GM18907 (cell line): Measurements from ENCODE around the gene DCLK2.
"Not testable (repeated sequence)": the region's sequence is repeated elsewhere in the genome, so short reads cannot be mapped to it uniquely, and the experiment has no call there.

ENCODE experiments used
- ATAC-seq: cut with Tn5 transposase; IDR thresholded peaks from one replicate; pipeline ENCODE4 v1.9.1; 2021; ENCODE audit warnings: mild to moderate bottlenecking, moderate library complexity; ENCODE audit not compliant: unreplicated experiment

Gene DCLK2

DNA sequence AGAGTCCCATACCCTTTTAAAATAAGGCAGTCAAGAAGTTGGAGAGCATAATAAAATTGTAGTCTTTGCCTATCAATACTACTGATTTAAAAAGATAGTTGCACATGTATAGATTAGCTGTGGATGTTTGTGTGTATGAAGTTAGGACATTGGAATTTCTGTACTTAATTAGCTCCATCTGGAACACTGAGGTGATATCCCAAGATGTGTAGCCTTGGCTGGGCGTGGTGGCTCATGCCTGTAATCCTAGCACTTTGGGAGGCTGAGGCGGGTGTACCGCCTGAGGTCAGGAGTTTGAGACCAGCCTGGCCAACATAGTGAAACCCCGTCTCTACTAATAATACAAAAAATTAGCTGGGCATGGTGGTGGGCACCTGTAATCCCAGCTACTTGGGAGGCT, 119.0 kb downstream of the DCLK2 start:
- not testable (repeated sequence) for ATAC-seq

DNA sequence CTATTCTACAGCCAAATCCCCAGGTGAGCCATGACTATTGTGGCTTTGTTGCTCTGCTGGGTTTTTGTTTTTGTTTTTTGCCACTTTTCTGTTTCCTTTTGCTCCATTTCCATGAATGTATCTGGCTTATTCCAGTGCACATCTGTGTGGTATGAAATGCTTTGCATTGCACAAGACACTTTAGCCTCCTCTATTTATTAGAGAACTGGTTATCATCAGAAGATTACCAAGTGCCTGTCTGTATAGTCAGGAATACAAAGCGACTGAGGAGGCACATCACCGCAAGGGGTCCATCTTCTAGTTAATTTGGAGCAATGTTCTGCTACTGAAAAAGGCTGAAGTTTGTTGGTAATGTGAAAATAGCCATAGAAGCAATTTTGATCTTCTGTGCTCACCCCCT, 120.8 kb downstream of the DCLK2 start:
- ATAC-seq: no peak

DNA sequence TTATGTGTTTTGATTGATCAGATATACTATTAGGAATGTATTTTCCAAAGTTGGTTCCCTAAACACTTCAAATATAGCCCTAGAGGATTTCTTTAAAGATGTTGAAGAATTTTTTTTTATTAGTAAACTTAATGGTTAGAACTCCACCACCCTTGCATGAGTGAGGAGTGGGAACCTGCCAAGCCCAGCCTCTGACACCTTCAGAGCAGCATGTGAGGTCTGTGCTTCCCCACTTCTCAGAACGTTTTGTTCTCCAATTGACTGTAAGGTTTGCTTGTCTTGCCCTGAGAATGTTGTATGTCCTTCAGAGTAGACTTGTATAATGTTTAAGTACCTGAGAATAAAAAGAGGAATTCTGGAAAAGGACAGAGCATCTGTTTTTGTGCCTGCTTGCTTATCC, 126.8 kb downstream of the DCLK2 start:
- ATAC-seq: no peak

DNA sequence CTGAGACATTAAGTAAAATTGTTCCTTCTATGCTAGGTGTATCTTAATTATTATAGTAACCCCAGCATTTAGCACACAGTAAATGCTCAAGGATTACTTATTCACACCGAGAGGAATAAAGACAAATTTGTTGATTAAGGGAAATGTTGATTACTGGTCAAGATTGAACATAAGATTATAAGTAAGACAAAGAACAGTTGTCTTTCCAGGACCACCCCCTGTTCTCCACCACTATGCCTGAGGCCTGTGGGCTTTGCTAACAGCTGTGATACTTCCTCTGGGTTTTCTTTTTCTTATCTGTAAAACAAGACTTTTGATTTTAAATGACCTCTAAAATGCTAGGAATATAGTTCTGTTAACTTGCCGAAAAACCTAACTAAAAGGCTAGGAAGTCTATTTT, 128.0 kb downstream of the DCLK2 start:
- ATAC-seq: no peak

- ATAC-seq: no peak
Observed at GRCh38 chr4:150206954-150207353, 128.7 kb downstream of the DCLK2 start.

GRCh38 chr4:150207871-150208270, 129.6 kb downstream of the DCLK2 start:
- no peak for ATAC-seq

DNA sequence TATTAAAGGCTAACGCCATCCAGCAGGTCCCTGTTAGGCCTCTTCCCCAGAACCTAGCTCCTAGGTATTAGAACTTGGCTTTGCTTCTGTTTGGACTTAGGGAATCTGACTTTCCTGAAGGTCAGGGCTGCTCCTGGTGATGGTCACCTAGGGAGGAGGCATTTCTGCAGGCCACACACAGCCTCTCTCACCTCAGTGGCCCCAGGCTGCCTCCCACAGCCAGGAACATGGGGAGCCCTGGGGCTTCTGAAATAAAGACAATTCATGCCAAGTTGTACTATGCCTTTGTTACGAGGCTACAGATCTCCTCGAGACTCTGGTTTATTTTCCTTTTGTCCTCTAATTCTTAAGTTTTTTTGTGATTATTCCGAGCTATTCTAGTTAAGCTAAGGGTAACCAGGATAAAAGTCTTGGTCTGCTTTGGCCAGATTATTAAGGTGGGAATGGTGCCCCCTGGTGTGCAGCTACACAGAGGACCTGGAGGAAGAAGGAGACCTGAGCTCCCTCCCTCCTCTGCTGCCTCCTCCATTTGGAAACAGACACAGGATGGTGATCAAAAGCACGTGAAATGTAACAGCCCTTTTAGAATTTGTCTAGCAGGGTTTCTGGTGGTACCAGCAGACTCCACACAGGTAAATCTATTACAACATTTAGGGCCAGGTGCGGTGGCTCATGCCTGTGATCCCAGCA, 131.0 kb downstream of the DCLK2 start:
- ATAC-seq: no peak

DNA sequence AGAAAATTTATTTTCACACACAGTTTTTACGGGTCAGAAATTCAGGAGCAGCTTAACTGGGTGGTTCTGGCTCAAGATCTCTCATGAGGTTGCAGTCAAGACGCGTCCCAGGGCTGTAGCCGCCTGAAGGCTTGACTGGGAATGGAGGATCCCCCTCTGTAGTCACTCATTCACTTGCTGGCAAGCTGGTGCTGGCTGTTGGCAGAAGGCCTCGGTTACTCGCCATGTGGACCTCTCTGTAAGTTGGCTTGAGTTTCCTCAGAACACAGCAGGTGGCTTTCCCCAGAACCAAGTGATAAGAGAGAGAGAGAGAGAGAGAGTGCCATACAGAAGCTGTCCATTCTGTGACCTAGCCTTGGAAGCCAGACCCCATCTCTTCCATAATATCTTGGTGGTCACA, 132.8 kb downstream of the DCLK2 start:
- ATAC-seq: no peak

DNA sequence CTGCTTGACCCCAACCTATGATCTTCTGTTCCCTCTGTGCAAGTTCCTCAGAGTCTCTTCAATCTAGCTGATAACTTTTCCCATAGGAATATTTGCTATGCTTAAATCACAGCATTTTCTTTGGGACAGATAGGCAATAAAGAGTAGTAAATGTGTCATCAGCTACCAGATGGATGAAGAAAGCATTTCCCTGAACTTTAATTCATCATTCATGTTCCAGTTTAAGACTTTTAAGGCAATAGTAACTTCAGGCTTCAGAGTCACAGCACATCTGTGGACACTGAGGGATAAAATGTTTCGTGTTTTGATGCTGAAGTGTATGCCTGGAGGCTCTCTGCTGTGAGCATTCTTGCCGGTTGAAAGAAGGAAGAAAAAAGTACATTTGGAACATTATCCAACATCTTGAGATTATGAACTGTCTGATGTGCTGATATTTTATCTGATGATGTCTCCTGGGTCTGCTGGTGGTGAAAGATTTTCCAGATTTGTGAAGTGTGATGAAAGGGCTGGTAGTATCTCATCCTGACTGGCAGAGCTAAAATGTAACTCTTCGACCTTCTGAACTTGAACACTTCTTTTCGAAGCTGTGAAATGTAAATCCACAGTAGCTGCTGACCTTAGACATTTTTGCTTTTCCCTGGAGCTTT, 133.7 kb downstream of the DCLK2 start:
- ATAC-seq: no peak

- ATAC-seq: no peak
Observed at GRCh38 chr4:150212485-150212884, 134.2 kb downstream of the DCLK2 start.

- ATAC-seq: no peak
Observed at GRCh38 chr4:150212927-150213326, 134.7 kb downstream of the DCLK2 start.

DNA sequence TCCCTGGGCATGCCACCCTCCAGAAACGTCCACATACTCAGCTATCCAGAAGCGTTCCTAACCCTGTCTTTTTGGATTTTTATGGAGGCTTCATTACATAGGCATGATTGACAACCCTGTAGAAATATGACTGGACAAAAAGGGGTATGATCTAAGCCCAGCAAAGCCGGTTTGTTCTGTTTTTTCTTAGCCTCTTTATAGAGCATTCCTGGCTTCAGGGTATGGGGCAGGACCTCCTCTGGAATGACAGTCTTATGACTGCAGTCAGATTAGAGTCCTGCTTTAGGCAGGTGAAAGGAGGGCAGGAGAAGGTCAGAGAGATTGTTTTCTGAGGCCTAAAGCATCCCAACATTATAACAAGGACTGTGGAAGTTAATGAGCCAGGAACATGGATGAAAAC, 137.4 kb downstream of the DCLK2 start:
- no peak for ATAC-seq

DNA sequence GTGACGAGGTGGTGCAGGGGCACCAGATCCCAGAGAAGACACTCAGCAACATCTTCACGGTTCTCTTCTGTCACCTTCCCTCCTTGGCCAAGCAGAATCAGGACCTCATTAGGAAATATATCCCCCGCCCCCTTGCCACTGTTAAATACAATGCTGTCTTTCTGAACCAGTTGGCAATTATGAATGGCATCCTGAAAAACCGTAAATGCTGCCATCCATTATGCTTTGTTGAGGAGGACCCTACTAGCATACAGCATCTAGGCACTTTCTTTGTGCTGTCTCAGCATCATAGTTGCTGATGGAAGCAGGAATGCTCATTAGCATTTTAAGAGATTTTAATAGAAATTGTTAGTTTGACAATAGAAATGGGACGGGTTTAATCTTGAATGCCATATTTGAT, 138.5 kb downstream of the DCLK2 start:
- no peak for ATAC-seq

- no peak for ATAC-seq
Observed at GRCh38 chr4:150217192-150217591, 138.9 kb downstream of the DCLK2 start.

DNA sequence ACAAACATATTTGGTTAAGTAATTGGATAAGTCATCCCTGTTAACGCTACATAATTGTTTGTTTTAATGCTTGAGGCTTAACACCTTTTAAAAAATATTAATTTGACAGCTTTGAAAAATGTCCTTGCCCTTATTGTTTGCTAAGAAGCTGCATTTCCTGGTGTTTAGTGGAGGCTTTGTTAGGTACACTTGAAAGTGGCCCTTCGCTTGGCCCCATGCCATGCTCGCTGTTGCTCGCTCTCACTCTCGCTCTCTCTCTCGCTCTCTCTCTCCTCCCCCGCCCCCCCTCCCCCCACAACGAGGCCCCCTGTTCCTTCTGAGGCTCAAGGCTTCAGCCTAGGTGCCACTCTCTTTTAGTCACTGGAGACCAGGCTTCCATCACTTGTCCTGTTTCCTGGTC, 139.6 kb downstream of the DCLK2 start:
- ATAC-seq: no peak

GRCh38 chr4:150218447-150218846, 140.2 kb downstream of the DCLK2 start:
- ATAC-seq: no peak

GRCh38 chr4:150219841-150220240, 141.6 kb downstream of the DCLK2 start:
- ATAC-seq: no peak

GRCh38 chr4:150224896-150225591, 146.8 kb downstream of the DCLK2 start:
- no peak for ATAC-seq

DNA sequence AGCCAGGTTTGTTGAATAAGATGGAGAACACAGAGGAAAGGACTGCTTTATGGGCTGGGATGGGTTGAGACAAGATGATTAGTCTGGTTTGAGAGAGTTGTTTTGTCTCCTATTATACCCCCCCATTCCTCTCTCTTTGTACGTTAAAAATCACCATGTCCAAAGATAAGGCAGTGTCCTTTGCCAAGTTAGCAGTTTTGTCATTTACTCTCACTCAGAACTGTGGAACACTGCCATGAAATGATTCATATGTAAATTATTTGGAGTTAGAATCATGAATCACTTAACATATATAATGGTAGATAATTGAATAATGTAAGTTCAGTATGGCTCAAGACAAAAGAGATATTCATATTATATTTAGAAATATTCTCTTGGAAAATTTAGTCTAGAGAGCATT, 151.3 kb downstream of the DCLK2 start:
- ATAC-seq: no peak

DNA sequence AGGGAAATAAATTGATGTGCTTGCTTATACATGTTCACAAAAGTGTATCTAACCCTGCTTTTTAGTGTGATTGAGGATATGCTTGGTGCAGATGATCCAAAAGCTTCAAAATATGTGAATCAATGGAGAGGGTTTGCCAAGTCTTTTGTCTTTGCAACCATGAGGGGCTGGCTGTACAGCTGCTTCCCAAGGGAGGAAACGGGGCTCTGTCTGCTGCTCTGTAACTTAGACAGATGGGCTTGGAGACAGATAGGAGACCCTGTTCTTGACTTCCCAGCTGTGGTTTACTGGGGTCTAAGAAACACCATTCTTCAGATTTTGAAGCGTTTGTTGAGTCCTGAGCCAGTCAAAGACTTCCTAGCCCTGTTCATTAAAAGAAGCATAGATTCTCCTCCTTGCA, 152.3 kb downstream of the DCLK2 start:
- ATAC-seq: no peak

- ATAC-seq: no peak
Observed at GRCh38 chr4:150231107-150231770, 153.0 kb downstream of the DCLK2 start.

DNA sequence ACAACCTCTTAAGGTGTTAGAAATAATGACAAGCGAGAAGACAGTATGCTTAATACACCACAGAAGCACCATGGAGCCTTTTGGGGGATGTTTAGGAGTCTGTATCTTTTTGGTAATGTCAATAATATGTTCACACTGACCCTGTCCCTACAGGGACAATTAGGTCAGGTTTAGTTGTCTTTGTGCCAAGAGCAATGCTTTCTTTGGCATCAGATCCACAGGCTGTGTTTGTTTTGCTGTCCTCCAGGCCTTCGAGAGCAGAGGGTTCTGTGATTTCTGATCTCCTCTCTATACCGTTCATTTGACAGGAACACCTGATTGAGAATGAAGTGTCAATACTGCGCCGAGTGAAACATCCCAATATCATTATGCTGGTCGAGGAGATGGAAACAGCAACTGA, 153.8 kb downstream of the DCLK2 start:
- ATAC-seq: no peak
